DMS 273 (cell line): ENCODE measurements around the gene ULK1.

ENCODE experiments used
- DNase-seq: peaks from one replicate; lab custom pipeline; 2025; ENCODE audit not compliant: unreplicated experiment; lab: John Stamatoyannopoulos, UW

The ULK1 gene

DNA sequence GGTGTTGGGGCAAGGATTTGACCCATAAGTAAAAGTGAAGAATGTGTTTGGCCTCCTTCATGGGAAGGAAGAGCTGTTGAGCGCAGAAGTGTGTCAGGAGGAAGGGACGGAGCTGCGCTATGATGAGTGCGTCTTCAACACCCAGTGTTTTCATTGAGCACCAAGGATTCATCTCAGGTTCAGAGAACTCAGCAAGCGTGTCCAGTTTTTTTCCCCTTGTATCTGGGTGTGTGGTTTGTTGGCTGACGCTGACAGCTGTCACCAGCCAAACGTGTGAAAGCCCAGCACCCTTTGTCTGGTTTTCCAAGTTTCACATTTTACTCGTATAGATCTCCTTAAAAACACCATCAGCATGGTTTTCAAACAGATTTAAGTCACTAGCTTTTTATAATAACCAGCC lies 67.6 kb downstream of the ULK1 start:
- no peak for DNase-seq

DNA sequence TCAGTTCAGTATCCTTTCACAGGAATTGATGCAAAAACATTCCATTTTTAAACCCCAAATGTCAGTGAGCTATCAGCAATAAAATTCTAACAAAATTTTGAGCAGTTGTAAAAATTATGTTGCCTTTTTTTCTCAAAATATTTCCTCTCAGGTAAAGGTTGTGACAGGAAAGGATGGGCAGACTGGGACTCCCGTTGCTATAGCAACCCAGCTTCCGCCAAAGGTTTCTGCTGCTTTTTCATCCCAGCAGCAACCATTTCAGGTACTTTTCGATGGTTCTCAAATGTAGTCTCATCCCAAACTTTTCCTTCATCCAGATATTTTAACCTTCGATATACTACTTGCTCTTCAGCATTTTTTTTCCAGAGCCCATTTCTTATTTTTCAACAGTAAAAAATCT lies 69.0 kb downstream of the ULK1 start:
- no peak for DNase-seq

DNA sequence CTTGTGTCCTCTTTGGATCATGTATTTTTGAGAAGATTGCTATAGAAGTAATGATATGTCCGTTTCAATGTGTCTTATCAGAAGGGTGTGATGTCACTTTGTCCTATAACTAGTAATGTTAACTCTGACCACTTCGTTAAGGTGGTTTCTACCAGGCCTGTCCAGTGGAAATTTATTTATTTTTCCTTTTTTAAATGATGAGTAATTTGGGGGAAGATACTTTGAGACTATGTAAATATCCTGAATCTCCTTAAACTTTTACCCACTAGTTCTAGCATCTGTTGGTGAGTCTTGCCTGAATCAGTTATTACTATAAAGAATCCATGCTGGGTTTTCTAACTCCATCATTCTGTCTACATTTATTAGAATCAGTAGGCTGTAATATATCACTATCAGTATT lies 70.7 kb downstream of the ULK1 start:
- DNase-seq, result no peak

DNA sequence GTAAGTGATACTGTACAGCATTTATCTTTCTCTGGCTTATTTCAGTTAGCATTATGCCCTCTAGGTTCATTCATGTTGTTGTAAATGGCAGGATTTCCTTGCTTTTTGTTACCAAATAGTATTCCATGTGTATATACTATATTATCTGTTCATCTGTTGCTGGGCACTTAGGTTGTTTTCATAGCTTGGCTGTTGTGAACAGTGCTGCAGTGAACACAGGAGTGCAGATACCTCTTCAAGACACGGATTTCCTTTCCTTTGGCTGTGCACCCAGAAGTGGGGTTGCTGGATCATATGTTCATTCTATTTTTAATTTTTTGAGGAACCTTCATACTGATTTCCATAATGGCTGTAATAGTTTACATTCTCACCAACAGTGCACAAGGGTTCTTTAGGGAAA lies 76.8 kb downstream of the ULK1 start:
- no peak for DNase-seq
